HG02884 (cell line): Measurements from ENCODE around the gene DMXL1.
"Not testable (repeated sequence)": the region's sequence is repeated elsewhere in the genome, so short reads cannot be mapped to it uniquely, and the experiment has no call there.

Experiments
- ATAC-seq: cut with Tn5 transposase; IDR thresholded peaks from one replicate; pipeline ENCODE4 v1.9.1; 2021; ENCODE audit warnings: mild to moderate bottlenecking, moderate library complexity; ENCODE audit not compliant: unreplicated experiment

The DMXL1 gene

DNA sequence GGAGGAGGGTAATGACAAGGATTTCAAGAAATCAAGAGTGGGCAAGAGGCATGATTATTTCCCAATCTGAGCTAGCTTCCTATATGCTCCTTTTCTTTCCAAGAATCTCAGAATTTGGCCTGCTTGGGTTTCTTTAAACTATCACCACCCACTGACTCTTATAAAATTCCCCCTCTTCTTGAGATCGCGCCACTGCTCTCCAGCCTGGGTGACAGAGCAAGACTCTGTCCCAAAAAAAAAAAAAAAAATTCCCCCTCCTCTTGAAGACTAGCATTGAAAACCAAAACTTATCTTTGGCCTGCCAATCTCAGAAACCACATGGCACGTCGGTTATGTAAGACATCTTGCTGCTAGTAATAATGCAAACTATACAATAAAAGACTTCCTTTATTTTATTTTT lies 3.4 kb upstream of the DMXL1 start:
- ATAC-seq: no peak

- ATAC-seq: peak; percentile 49
These were observed 384 bp upstream of the DMXL1 start for GRCh38 chr5:119070578-119070827.

- peak; percentile 0 for ATAC-seq
These were observed 691 bp downstream of the DMXL1 start for GRCh38 chr5:119071561-119071995.

DNA sequence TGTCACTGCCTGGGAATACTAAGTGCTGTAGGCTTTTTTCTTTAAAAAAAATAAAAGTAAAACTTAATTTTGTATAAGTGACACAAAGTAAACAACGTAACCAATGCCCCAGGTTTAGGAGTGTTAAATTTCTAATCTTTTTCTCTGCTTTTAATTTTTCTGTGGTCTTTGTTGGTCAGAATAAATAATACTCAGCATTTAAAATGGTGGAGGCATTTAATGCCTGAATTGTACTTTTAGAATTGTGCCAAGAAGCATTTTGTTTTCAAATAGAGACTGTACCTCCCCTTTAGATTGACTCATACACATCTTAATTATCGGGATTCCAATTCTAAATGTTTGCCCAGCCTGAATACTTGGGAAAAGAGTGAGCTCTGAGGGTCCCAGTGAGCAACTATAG lies 1.6 kb downstream of the DMXL1 start:
- no peak for ATAC-seq

- ATAC-seq: not testable (repeated sequence)
These were observed 3.0 kb downstream of the DMXL1 start for GRCh38 chr5:119073746-119074337.

- ATAC-seq: peak; percentile 22
These were observed 3.5 kb downstream of the DMXL1 start for GRCh38 chr5:119074419-119074818.

GRCh38 chr5:119075269-119075668 lies 4.4 kb downstream of the DMXL1 start:
- ATAC-seq: not testable (repeated sequence)

DNA sequence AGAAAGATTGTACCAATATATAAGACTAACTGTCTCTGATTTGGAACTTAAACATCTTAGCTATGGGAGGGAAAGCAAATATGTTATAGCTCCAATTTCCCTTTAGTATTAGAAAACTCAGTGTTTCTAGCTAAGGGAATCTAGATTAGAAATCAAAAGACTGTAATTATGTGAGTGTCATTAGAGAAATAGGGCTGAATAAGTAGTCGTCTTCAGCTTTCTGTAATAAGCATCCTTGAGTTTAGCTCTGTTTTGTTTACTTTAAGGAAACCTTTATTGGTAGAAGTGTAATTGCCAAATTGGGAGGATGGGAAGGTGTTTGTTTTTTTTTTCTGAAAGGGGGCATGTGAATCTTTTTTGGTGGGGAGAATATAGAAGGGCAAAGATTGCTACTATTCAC lies 5.2 kb downstream of the DMXL1 start:
- ATAC-seq: no peak

DNA sequence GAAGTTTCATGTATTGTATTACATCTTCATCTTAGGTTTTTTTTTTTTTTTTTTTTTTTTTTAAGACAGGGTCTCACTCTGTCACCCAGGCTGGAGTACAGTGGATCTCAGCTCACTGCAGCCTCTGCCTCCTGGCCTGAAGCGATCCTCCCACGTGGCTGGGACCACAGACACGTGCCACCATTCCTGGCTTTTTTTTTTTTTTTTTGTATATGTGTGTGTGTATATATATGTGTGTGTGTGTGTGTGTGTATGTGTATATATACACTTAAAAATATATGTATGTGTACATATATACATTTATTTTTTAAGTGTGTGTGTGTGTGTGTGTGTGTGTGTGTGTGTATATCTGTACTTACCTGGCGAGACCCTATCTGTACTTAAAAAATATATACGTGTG lies 6.6 kb downstream of the DMXL1 start:
- no peak for ATAC-seq

GRCh38 chr5:119078071-119078846 lies 7.4 kb downstream of the DMXL1 start:
- ATAC-seq: no peak

DNA sequence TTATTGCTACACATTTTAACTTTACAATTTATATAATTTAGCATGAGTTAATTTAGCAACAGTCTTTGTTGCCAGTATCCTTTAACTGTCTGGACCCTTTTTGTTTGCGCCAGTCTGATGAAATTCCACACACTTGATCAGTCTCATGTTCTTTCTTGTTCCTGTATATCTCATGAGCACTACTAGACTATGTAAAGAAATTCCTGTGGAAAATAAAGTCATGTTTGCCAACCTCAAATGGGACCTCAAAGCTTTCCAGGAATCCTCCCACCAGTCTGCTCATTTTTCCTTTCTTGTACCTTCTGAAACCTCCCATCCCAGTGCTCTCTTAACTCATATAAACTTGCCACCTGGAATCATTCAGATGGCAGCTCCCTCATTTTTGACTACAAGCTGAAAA lies 8.0 kb downstream of the DMXL1 start:
- no peak for ATAC-seq

DNA sequence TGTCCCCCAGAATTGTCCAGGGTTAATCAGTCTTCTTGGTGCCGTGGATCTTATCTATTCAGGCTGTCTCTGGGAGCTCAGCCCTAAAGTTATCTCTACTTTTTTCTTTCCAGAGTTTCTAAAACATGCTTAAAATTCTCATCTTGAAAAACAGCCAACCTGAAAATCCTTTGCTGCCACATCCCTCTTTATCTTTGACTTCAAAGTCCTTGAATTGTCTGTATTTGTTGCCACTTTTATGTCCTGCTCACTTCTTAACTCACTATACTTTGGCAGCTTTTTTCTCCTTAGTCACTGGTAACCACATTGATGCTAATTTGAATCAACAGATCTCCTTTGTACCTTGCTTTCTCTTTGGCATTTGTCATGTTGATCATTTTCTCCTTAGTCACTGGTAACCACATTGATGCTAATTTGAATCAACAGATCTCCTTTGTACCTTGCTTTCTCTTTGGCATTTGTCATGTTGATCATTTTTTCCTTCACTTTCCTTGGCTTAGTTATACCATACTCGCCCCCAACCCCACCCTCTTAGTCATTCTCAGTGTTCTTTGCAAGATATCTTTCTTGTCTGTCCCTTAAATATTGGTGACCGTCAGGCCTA lies 8.5 kb downstream of the DMXL1 start:
- peak; percentile 45 for ATAC-seq

GRCh38 chr5:119080936-119081335 lies 10.0 kb downstream of the DMXL1 start:
- no peak for ATAC-seq

DNA sequence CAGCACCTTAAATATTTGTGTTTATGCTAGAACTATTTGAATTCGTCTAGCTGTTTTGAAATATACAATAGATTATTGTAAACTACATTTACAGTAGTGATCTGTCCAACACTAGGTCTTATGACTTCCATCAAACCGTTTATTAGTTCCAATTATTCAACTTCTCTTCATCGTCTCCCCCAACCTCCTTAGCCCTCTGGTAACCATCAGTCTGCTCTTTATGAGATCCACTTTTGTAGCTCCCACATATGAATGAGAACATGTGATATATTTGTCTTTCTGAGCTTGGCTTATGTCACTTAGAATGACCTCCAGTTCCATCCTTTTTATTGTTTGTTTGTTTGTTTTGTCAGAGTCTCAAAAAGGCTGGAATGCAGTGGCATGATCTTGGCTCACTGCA lies 11.8 kb downstream of the DMXL1 start:
- no peak for ATAC-seq

- peak; percentile 68 for ATAC-seq
These were observed 12.8 kb downstream of the DMXL1 start for GRCh38 chr5:119083679-119084078.

- no peak for ATAC-seq
These were observed 17.6 kb downstream of the DMXL1 start for GRCh38 chr5:119088438-119088837.

- no peak for ATAC-seq
These were observed 24.7 kb downstream of the DMXL1 start for GRCh38 chr5:119095611-119096010.

DNA sequence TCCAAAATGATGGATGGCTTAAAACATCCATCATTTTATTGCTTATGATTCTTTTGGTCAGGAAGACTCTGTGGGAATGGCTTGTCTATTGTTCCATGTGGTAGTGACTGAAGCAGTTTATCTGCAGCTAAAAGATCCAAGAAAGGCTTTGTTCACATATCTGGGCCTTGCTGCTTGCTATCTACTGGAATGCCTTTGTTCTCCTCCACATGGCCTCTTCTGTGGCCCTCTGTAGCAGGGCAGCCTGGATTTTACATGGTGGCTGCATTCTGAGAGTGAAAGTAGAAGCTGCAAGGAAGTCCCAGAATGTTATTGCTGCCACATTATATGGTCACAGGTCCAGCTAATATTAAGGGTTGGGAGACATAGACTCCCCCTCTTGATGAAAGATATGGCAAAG lies 35.1 kb downstream of the DMXL1 start:
- no peak for ATAC-seq

DNA sequence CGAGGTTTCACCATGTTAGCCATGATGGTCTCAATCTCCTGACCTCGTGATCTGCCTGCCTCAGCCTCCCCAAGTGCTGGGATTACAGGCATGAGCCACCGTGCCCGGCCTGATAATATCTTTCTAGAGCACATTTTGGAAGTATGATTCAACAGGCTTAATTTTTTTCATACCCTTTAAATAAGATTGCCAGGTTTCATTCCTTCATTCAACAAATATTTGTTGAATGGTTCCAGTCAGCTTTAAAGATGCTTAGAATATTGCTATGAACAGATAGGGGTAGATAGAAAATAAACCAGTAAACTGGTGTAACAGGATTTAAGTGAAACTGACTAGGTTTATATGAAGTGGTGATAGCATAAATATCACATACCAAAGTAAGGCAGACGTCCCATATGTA lies 41.3 kb downstream of the DMXL1 start:
- no peak for ATAC-seq

GRCh38 chr5:119117237-119117636 lies 46.4 kb downstream of the DMXL1 start:
- no peak for ATAC-seq

- ATAC-seq: no peak
These were observed 47.1 kb downstream of the DMXL1 start for GRCh38 chr5:119118000-119118399.

- no peak for ATAC-seq
These were observed 50.0 kb downstream of the DMXL1 start for GRCh38 chr5:119120893-119121292.
